ENCODE measurements around the gene BSDC1.

Gene BSDC1

DNA sequence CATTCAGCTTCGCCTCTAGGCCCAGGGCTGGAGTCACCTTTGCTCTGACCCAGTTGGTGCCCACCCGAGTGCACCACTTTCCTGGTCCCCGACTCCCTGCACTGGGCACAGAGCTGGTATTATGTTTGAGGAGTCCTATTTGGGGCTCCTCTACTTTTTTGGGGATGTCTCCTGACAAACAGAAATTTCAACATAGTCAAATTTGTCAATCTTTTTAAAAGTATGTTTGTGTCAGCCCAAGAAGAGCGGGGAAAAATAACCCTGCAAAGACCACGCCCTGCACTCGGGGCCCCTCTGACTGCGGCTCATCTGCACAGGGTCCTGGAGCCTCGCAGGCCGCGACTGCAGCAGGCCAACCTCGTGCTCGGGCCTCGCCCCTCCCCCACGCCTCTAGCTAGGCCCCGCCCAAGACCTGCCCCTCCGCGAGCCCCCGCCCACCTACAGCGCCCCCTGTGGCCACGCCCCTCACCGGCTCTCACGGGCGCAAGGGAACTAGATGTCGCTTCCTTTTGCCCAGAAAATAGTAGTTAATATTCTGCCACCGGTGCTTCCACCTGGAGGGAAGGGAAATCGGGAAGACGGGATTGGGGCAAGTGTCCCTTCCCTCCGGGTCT, 43.3 kb downstream of the BSDC1 start:
- Histone ChIP-seq H3K27me3 (replicated peaks; ENCODE audit: control insufficient read depth, insufficient read depth, low read length, poor library complexity, severe bottlenecking) (no peaks in the 10 kb centered on the region), H3K4me3 (ENCODE audit: insufficient read depth, low read depth, low read length, poor library complexity, severe bottlenecking) (peak overlapping the region; percentile 71), H3K27ac (ENCODE audit: insufficient read depth, low read length, poor library complexity, severe bottlenecking) (peak overlapping the region; percentile 70), H3K9me3 (ENCODE audit: control insufficient read depth, low read length) (no peaks in the 10 kb centered on the region), H3K36me3 (ENCODE audit: control insufficient read depth, insufficient read depth, low read length) (no peaks in the 10 kb centered on the region), H3K4me1 (ENCODE audit: control insufficient read depth, insufficient read depth, low read length, poor library complexity, severe bottlenecking) (peaks cover 32% of the 10 kb centered on the region)
- peak in 1 of 3 donors; percentile 61 for DNase-seq

GRCh38 chr1:32349211-32349708, 45.0 kb downstream of the BSDC1 start:
- H3K9me3 ChIP-seq (ENCODE audit: control insufficient read depth, low read length), result no peaks in the 10 kb centered on the region
- H3K36me3 ChIP-seq (ENCODE audit: control insufficient read depth, insufficient read depth, low read length), result no peaks in the 10 kb centered on the region
- peaks cover 41% of the 10 kb centered on the region for H3K4me1 ChIP-seq (ENCODE audit: control insufficient read depth, insufficient read depth, low read length, poor library complexity, severe bottlenecking)
- no peaks in the 10 kb centered on the region for H3K27me3 ChIP-seq (replicated peaks; ENCODE audit: control insufficient read depth, insufficient read depth, low read length, poor library complexity, severe bottlenecking)
- H3K4me3 ChIP-seq (ENCODE audit: insufficient read depth, low read depth, low read length, poor library complexity, severe bottlenecking), result no peak overlapping the region
- no peak overlapping the region for H3K27ac ChIP-seq (ENCODE audit: insufficient read depth, low read length, poor library complexity, severe bottlenecking)
- peak in 1 of 3 donors; percentile 6 for DNase-seq

- DNase-seq, result no peak
- Histone ChIP-seq H3K27ac (ENCODE audit: insufficient read depth, low read length, poor library complexity, severe bottlenecking) (no peak overlapping the region), H3K4me1 (ENCODE audit: control insufficient read depth, insufficient read depth, low read length, poor library complexity, severe bottlenecking) (peaks cover 34% of the 10 kb centered on the region), H3K4me3 (ENCODE audit: insufficient read depth, low read depth, low read length, poor library complexity, severe bottlenecking) (no peak overlapping the region), H3K27me3 (replicated peaks; ENCODE audit: control insufficient read depth, insufficient read depth, low read length, poor library complexity, severe bottlenecking) (no peaks in the 10 kb centered on the region), H3K36me3 (ENCODE audit: control insufficient read depth, insufficient read depth, low read length) (no peaks in the 10 kb centered on the region), H3K9me3 (ENCODE audit: control insufficient read depth, low read length) (no peaks in the 10 kb centered on the region)
Observed at GRCh38 chr1:32346532-32347157, 47.6 kb downstream of the BSDC1 start.

GRCh38 chr1:32345289-32345827, 48.9 kb downstream of the BSDC1 start:
- Histone ChIP-seq H3K9me3 (ENCODE audit: control insufficient read depth, low read length) (no peaks in the 10 kb centered on the region), H3K27ac (ENCODE audit: insufficient read depth, low read length, poor library complexity, severe bottlenecking) (no peak overlapping the region), H3K4me3 (ENCODE audit: insufficient read depth, low read depth, low read length, poor library complexity, severe bottlenecking) (no peak overlapping the region), H3K4me1 (ENCODE audit: control insufficient read depth, insufficient read depth, low read length, poor library complexity, severe bottlenecking) (peaks cover 26% of the 10 kb centered on the region), H3K36me3 (ENCODE audit: control insufficient read depth, insufficient read depth, low read length) (no peaks in the 10 kb centered on the region), H3K27me3 (replicated peaks; ENCODE audit: control insufficient read depth, insufficient read depth, low read length, poor library complexity, severe bottlenecking) (no peaks in the 10 kb centered on the region)
- DNase-seq, result no peak

- DNase-seq, result no peak
- no peaks in the 10 kb centered on the region for H3K36me3 ChIP-seq (ENCODE audit: control insufficient read depth, insufficient read depth, low read length)
- no peaks in the 10 kb centered on the region for H3K27me3 ChIP-seq (replicated peaks; ENCODE audit: control insufficient read depth, insufficient read depth, low read length, poor library complexity, severe bottlenecking)
- H3K4me1 ChIP-seq (ENCODE audit: control insufficient read depth, insufficient read depth, low read length, poor library complexity, severe bottlenecking), result peaks cover 13% of the 10 kb centered on the region
- H3K9me3 ChIP-seq (ENCODE audit: control insufficient read depth, low read length), result no peaks in the 10 kb centered on the region
- H3K27ac ChIP-seq (ENCODE audit: insufficient read depth, low read length, poor library complexity, severe bottlenecking), result no peak overlapping the region
- H3K4me3 ChIP-seq (ENCODE audit: insufficient read depth, low read depth, low read length, poor library complexity, severe bottlenecking), result no peak overlapping the region
Observed at GRCh38 chr1:32342704-32343103, 51.5 kb downstream of the BSDC1 start.

- Histone ChIP-seq H3K4me3 (ENCODE audit: insufficient read depth, low read depth, low read length, poor library complexity, severe bottlenecking) (no peak overlapping the region), H3K9me3 (ENCODE audit: control insufficient read depth, low read length) (no peaks in the 10 kb centered on the region), H3K27ac (ENCODE audit: insufficient read depth, low read length, poor library complexity, severe bottlenecking) (no peak overlapping the region), H3K36me3 (ENCODE audit: control insufficient read depth, insufficient read depth, low read length) (no peaks in the 10 kb centered on the region), H3K4me1 (ENCODE audit: control insufficient read depth, insufficient read depth, low read length, poor library complexity, severe bottlenecking) (peaks cover 21% of the 10 kb centered on the region), H3K27me3 (replicated peaks; ENCODE audit: control insufficient read depth, insufficient read depth, low read length, poor library complexity, severe bottlenecking) (no peaks in the 10 kb centered on the region)
- DNase-seq, result no peak
Observed at GRCh38 chr1:32341971-32342370, 52.3 kb downstream of the BSDC1 start.

DNA sequence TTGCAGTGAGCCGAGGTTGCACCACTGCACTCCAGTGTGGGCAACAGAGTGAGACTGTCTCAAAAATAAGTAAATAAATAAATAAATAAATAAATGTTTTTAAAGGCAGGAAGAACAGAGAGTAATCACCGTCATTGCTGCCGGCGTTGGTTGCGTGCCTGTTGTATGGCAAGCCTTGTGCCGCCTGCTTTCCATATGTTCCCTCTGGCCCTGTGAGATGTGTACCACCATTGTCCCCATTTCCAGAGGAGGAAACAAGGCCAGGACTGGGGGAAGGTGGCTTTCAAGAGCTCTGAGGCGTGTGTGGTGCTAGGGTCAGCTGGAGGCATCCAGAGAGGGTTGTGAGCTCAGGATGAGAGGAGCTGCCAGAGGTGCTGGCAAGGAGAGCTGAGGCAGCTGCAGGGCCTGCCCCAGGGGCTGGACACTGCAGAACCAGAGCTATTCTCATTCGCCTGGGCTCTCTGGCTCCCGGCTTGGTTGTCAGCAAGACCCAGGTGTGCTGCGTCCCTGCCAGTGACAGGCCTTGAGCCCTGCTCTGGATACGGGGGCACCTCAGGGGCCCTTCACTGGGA, 53.0 kb downstream of the BSDC1 start:
- no peaks in the 10 kb centered on the region for H3K27me3 ChIP-seq (replicated peaks; ENCODE audit: control insufficient read depth, insufficient read depth, low read length, poor library complexity, severe bottlenecking)
- H3K4me1 ChIP-seq (ENCODE audit: control insufficient read depth, insufficient read depth, low read length, poor library complexity, severe bottlenecking), result peaks cover 28% of the 10 kb centered on the region
- H3K27ac ChIP-seq (ENCODE audit: insufficient read depth, low read length, poor library complexity, severe bottlenecking), result no peak overlapping the region
- no peak overlapping the region for H3K4me3 ChIP-seq (ENCODE audit: insufficient read depth, low read depth, low read length, poor library complexity, severe bottlenecking)
- DNase-seq, result no peak
- H3K9me3 ChIP-seq (ENCODE audit: control insufficient read depth, low read length), result no peaks in the 10 kb centered on the region
- H3K36me3 ChIP-seq (ENCODE audit: control insufficient read depth, insufficient read depth, low read length), result no peaks in the 10 kb centered on the region

- H3K4me1 ChIP-seq (ENCODE audit: control insufficient read depth, insufficient read depth, low read length, poor library complexity, severe bottlenecking), result peaks cover 26% of the 10 kb centered on the region
- H3K9me3 ChIP-seq (ENCODE audit: control insufficient read depth, low read length), result no peaks in the 10 kb centered on the region
- H3K27ac ChIP-seq (ENCODE audit: insufficient read depth, low read length, poor library complexity, severe bottlenecking), result no peak overlapping the region
- no peaks in the 10 kb centered on the region for H3K27me3 ChIP-seq (replicated peaks; ENCODE audit: control insufficient read depth, insufficient read depth, low read length, poor library complexity, severe bottlenecking)
- no peak overlapping the region for H3K4me3 ChIP-seq (ENCODE audit: insufficient read depth, low read depth, low read length, poor library complexity, severe bottlenecking)
- no peaks in the 10 kb centered on the region for H3K36me3 ChIP-seq (ENCODE audit: control insufficient read depth, insufficient read depth, low read length)
- no peak for DNase-seq
Observed at GRCh38 chr1:32339363-32339978, 54.8 kb downstream of the BSDC1 start.

DNA sequence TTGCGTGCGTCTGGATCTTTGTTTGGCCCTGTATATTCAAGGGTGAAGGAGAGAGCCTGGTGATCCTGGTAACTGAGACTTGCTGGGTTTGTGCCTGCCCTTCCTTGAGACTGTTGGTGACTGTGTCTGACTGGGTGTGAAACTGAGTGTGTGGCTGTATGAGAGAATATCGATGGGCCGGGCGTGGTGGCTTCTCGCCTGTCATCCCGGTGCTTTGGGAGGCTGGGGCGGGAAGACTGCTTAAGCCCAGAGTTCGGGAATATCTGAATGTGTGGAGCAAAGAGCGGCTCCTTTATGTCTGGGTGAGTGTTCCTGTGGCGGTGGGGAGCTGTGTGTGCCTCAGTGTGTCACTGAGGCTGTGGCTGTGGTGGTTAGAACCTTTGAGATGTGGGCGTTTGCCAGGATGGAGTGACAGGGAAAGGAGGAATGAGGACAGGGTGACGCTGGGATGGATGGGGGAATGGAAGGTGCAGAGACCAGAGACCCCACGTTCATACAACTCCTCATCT, 55.5 kb downstream of the BSDC1 start:
- Histone ChIP-seq H3K4me3 (ENCODE audit: insufficient read depth, low read depth, low read length, poor library complexity, severe bottlenecking) (no peak overlapping the region), H3K4me1 (ENCODE audit: control insufficient read depth, insufficient read depth, low read length, poor library complexity, severe bottlenecking) (peaks cover 28% of the 10 kb centered on the region), H3K27ac (ENCODE audit: insufficient read depth, low read length, poor library complexity, severe bottlenecking) (no peak overlapping the region)

More for the DNA sequence above, 55.5 kb downstream of the BSDC1 start:
- no peaks in the 10 kb centered on the region for H3K27me3 ChIP-seq (replicated peaks; ENCODE audit: control insufficient read depth, insufficient read depth, low read length, poor library complexity, severe bottlenecking)
- peaks cover 1% of the 10 kb centered on the region for H3K36me3 ChIP-seq (ENCODE audit: control insufficient read depth, insufficient read depth, low read length)
- no peak for DNase-seq
- H3K9me3 ChIP-seq (ENCODE audit: control insufficient read depth, low read length), result no peaks in the 10 kb centered on the region
